ENCODE measurements around the gene PCDHGA7.

DNA sequence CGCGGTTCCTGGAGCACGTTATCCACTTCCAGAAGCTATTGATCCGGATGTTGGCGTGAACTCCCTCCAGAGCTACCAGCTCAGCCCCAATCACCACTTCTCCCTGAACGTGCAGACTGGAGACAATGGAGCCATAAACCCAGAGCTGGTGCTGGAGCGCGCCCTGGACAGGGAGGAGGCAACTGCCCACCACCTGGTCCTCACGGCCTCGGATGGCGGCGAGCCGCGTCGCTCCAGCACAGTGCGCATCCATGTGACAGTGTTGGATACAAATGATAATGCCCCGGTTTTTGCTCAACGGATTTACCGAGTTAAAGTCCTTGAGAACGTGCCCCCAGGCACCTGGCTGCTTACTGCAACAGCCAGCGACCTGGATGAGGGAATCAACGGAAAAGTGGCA is 20.8 kb downstream of the PCDHGA7 start:
- TF ChIP-seq, protein P1, sequence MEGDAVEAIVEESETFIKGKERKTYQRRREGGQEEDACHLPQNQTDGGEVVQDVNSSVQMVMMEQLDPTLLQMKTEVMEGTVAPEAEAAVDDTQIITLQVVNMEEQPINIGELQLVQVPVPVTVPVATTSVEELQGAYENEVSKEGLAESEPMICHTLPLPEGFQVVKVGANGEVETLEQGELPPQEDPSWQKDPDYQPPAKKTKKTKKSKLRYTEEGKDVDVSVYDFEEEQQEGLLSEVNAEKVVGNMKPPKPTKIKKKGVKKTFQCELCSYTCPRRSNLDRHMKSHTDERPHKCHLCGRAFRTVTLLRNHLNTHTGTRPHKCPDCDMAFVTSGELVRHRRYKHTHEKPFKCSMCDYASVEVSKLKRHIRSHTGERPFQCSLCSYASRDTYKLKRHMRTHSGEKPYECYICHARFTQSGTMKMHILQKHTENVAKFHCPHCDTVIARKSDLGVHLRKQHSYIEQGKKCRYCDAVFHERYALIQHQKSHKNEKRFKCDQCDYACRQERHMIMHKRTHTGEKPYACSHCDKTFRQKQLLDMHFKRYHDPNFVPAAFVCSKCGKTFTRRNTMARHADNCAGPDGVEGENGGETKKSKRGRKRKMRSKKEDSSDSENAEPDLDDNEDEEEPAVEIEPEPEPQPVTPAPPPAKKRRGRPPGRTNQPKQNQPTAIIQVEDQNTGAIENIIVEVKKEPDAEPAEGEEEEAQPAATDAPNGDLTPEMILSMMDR (IDR thresholded peaks at IDR 0.05), result no peak
- TF ChIP-seq EZH2 (IDR thresholded peaks at IDR 0.05), result no peak
